ENCODE results near the gene SELENOI.
"Not testable (repeated sequence)": the region's sequence is repeated elsewhere in the genome, so short reads cannot be mapped to it uniquely, and the experiment has no call there.

GRCh38 chr2:26305094-26305493 is 40.8 kb upstream of the SELENOI start:
- not testable (repeated sequence) for TF ChIP-seq CTCF, POLR2A (IDR thresholded peaks at IDR 0.05)
